HepG2 (cell line): ENCODE measurements around the gene SLC12A9. TPM values are rescaled to one million over a fixed set of nuclear protein-coding genes. Genes with fewer than 3 reads are reported as not detected.

Source experiments
- ATF6 ChIP-seq: sonication (generic); formaldehyde crosslinking; conservative IDR thresholded peaks from 2 replicates; pipeline ENCODE4 v1.4.0; 2020; ENCODE audit warnings: missing genetic modification reagents
- EEA1 ChIP-seq: sonication (generic); formaldehyde crosslinking; IDR thresholded peaks from 2 replicates; pipeline ENCODE4 v1.5.1; 2020; ENCODE audit warnings: mild to moderate bottlenecking, missing genetic modification reagents, borderline replicate concordance
- ETV5 ChIP-seq: IDR thresholded peaks from 2 replicates; pipeline ENCODE4 v1.6.1; 2018; ENCODE audit warnings: missing biosample characterization, missing genetic modification reagents, inconsistent platforms, borderline replicate concordance
- FOXK1 ChIP-seq: sonication (generic); formaldehyde crosslinking; IDR thresholded peaks from 2 replicates; pipeline ENCODE4 v1.4.0; 2020; ENCODE audit warnings: low read depth, missing genetic modification reagents, borderline replicate concordance
- HMG20A ChIP-seq: IDR thresholded peaks from 2 replicates; pipeline ENCODE4 v1.6.1; 2016; ENCODE audit warnings: borderline replicate concordance
- JUN ChIP-seq: sonication (generic); formaldehyde crosslinking; IDR thresholded peaks from 2 replicates; pipeline ENCODE4 v1.4.0; 2020; ENCODE audit warnings: mild to moderate bottlenecking, missing genetic modification reagents
- KLF13 ChIP-seq: sonication (generic); formaldehyde crosslinking; IDR thresholded peaks from 2 replicates; pipeline ENCODE4 v1.4.0; 2020; ENCODE audit warnings: mild to moderate bottlenecking, missing genetic modification reagents
- MEIS1 ChIP-seq: sonication (generic); formaldehyde crosslinking; IDR thresholded peaks from 2 replicates; pipeline ENCODE4 v1.9.0; 2021; ENCODE audit warnings: mild to moderate bottlenecking, missing genetic modification reagents, moderate library complexity, borderline replicate concordance
- NFYB ChIP-seq: sonication (generic); formaldehyde crosslinking; IDR thresholded peaks from 2 replicates; pipeline ENCODE4 v1.4.0; 2020; ENCODE audit warnings: missing genetic modification reagents
- PBX2 ChIP-seq: IDR thresholded peaks from 2 replicates; pipeline ENCODE4 v1.6.1; 2016; ENCODE audit warnings: control low read depth
- RFXANK ChIP-seq: IDR thresholded peaks from 2 replicates; pipeline ENCODE4 v1.6.1; 2016
- SMAD9 ChIP-seq: sonication (generic); formaldehyde crosslinking; IDR thresholded peaks from 2 replicates; pipeline ENCODE4 v1.5.1; 2020; ENCODE audit warnings: mild to moderate bottlenecking, missing genetic modification reagents
- TCF7 ChIP-seq: sonication (generic); IDR thresholded peaks from 2 replicates; pipeline ENCODE4 v1.6.1; 2016; ENCODE audit warnings: antibody characterized with exemption, low read depth
- TEF ChIP-seq: sonication (generic); formaldehyde crosslinking; IDR thresholded peaks from 2 replicates; pipeline ENCODE4 v1.5.0; 2020; ENCODE audit warnings: missing genetic modification reagents
- TFDP1 ChIP-seq: IDR thresholded peaks from 2 replicates; pipeline ENCODE4 v1.6.1; 2016; ENCODE audit warnings: missing compliant biosample characterization, missing genetic modification reagents, borderline replicate concordance
- YEATS4 ChIP-seq: sonication (generic); formaldehyde crosslinking; IDR thresholded peaks from 2 replicates; pipeline ENCODE4 v1.4.0; 2020; ENCODE audit warnings: missing genetic modification reagents, borderline replicate concordance
- ZBTB49 ChIP-seq: sonication (generic); formaldehyde crosslinking; IDR thresholded peaks from 2 replicates; pipeline ENCODE4 v1.4.0; 2020; ENCODE audit warnings: missing genetic modification reagents, borderline replicate concordance
- ZFP41 ChIP-seq: sonication (generic); formaldehyde crosslinking; IDR thresholded peaks from 2 replicates; pipeline ENCODE4 v1.4.0; 2020; ENCODE audit warnings: mild to moderate bottlenecking, missing genetic modification reagents, borderline replicate concordance
- ZNF138 ChIP-seq: sonication (generic); formaldehyde crosslinking; IDR thresholded peaks from 2 replicates; pipeline ENCODE4 v1.5.0; 2020; ENCODE audit warnings: mild to moderate bottlenecking, low read depth, missing genetic modification reagents
- ZNF260 ChIP-seq: sonication (generic); formaldehyde crosslinking; IDR thresholded peaks from 2 replicates; pipeline ENCODE4 v1.4.0; 2020; ENCODE audit warnings: missing genetic modification reagents, low read depth, mild to moderate bottlenecking, borderline replicate concordance
- ZNF546 ChIP-seq: sonication (generic); formaldehyde crosslinking; conservative IDR thresholded peaks from 2 replicates; pipeline ENCODE4 v1.8.1; 2023; ENCODE audit warnings: mild to moderate bottlenecking, missing genetic modification reagents
- ZNF570 ChIP-seq: sonication (generic); formaldehyde crosslinking; IDR thresholded peaks from 2 replicates; pipeline ENCODE4 v1.4.0; 2020; ENCODE audit warnings: mild to moderate bottlenecking, missing genetic modification reagents, borderline replicate concordance
- polyA plus RNA-seq, 8 experiments: library from polyadenylated mRNA; depleted of rRNA in 3 of 8; stranded (reverse) in 7 of 8; unstranded in 1 of 8; fragments of >200 nt; fragmentation: Illumina TruSeq in 4 of 8; extraction: Trizol in 4 of 8; gene quantifications; 2 replicates each; pipeline versions ENCODE4 v1.2.1 to v1.2.3, GENCODE V29; 2011 to 2016; ENCODE audit warnings: low read depth in 4 of 8, missing spikeins in 1 of 8, mixed read lengths in 1 of 8; ENCODE audit not compliant: insufficient read depth in 1 of 8
- total RNA-seq, 5 experiments: library from RNA; depleted of rRNA; stranded (reverse); fragments of >200 nt; fragmentation: Illumina TruSeq; extraction: Trizol; gene quantifications; 2 replicates each; pipeline ENCODE4 v1.2.3, GENCODE V29; 2016; ENCODE audit warnings: low read depth in 1 of 5

The SLC12A9 gene
- total and polyA plus RNA-seq, 2 of the 13 experiments (the other 11 are each of a cell fraction or from before 2014, with no cell fraction given), result 8.7 to 16.6 TPM

- TF ChIP-seq ZBTB49 (CRISPR knock-in tag) (no peak), TCF7 (no peak), JUN (CRISPR knock-in tag) (no peak), FOXK1 (CRISPR knock-in tag) (peak; percentile 62; the same call in 1 of the 2 replicates), ZNF570 (CRISPR knock-in tag) (no peak), ATF6 (no peak), EEA1 (CRISPR knock-in tag) (peak; percentile 46; the same call in 1 of the 2 replicates), ZFP41 (CRISPR knock-in tag) (peak; percentile 15; the same call in 1 of the 2 replicates), ZNF260 (CRISPR knock-in tag) (no peak), NFYB (CRISPR knock-in tag) (0 out of 2 replicates have a peak, but pooled peaks have one; percentile 32), TEF (no peak), ZNF546 (0 out of 2 replicates have a peak, but pooled peaks have one; percentile 82), ETV5 (CRISPR knock-in tag) (peak; percentile 92), MEIS1 (peak; percentile 84), ZNF138 (CRISPR knock-in tag) (peak; percentile 36; the same call in 1 of the 2 replicates), RFXANK (no peak), KLF13 (CRISPR knock-in tag) (no peak), SMAD9 (no peak), YEATS4 (CRISPR knock-in tag) (peak; percentile 89), TFDP1 (peak; percentile 94), PBX2 (CRISPR knock-in tag) (no peak), HMG20A (CRISPR knock-in tag) (no peak)
Observed at GRCh38 chr7:100874577-100875355, 22.3 kb downstream of the SLC12A9 start, which contains the start of gene SRRT (continued).
